Measurements from ENCODE around the gene KCTD10.
"Not testable (repeated sequence)": the region's sequence is repeated elsewhere in the genome, so short reads cannot be mapped to it uniquely, and the experiment has no call there.

KCTD10 gene

DNA sequence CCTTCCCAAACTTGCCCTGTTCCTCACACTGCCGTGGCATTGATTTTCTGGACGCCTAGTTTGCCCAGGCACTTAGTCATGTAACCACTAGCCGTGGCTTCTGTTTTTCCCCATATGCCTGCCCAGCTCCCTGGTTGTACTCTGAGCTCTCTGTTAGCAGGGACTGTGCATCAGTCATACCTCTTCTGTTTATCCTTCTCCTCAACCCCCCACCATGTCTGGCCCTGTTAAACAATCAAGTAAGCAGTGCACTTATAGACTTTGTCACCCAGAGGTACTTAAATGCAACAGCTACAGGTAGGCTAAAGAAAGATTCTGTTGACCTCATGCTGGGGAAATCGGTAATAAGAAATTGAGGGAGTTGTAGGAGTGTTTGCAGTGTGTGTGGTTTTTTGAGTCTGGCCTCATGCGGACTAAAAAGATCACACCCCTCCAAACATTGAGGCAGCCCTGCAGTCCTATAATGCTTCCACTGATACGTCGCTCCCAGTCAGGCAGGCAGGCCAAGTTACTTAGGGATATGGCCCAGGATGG lies 17.3 kb upstream of the KCTD10 start:
- no peak for DNase-seq

DNA sequence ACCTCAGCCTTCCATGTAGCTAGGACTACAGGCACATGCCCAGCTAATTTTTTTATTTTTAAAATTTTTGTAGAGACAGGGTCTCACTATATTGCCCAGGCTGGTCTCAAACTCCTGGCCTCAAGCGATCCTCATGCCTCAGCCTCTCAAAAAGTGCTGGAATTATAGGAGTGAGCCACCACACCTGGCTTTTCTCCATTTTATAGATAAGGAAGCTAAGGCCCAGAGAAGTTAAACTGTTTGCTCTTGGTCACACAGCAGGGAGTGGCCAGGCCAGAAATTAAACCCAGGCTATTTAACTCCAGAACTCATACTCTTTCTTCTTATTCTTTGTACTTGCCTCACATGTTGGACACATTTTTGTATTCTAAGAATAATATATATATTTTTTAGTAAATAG lies 16.8 kb upstream of the KCTD10 start:
- no peak for DNase-seq

DNA sequence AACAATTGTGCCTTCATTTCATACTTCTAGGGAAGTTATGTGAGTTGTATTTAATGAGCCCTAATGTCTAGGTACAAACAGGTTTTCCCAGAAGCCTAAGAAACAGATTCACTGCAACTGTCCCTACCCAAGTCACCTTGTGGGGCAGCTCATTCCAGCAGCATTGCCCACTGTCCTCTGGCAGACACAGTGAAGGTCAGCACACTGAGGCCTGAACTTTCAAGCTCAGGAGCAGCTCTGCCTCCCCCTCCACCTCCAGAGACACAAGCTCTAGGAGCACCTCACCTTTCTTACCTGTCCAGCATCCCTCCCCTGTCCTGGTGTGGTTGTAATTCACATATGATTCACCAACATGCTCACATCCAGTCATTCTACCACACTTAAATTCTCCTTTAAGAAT lies 16.0 kb upstream of the KCTD10 start:
- DNase-seq, result no peak

DNA sequence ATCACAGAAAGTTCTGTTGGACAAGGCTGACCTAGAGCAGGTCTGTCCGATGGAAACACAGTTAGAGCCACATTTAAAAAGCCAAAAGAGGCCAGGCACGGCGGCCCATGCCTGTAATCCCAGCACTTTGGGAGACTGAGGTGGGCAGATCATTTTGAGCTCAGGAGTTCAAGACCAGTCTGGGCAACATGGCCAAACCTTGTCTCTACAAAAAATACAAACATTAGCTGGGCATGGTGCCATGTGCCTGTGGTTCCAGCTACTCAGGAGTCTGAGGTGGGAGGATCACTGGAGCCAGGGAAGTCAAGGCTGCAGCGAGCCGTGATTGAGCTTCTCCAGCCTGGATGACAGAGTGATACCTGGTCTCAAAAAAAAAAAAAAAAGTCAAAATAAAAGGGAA lies 15.3 kb upstream of the KCTD10 start:
- no peak for DNase-seq

DNA sequence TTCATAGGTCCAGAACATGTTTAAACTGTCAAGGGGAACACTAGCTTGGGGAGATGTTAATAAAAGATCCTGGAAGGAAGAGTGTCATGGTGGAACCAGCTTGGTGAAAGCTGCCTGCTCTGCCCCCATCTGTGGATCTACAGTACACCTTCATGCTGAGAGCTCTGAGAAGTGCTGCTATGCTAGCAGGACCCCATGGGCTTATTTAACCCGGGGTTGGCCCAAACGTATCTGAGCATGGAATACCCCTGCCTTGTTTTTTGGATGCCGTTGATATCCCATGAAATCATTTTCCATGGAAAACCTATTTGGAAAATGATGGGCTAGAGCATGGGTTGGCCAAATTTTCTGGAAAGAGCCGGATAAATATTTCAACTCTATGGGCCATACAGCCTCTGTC lies 14.6 kb upstream of the KCTD10 start:
- DNase-seq, result no peak

DNA sequence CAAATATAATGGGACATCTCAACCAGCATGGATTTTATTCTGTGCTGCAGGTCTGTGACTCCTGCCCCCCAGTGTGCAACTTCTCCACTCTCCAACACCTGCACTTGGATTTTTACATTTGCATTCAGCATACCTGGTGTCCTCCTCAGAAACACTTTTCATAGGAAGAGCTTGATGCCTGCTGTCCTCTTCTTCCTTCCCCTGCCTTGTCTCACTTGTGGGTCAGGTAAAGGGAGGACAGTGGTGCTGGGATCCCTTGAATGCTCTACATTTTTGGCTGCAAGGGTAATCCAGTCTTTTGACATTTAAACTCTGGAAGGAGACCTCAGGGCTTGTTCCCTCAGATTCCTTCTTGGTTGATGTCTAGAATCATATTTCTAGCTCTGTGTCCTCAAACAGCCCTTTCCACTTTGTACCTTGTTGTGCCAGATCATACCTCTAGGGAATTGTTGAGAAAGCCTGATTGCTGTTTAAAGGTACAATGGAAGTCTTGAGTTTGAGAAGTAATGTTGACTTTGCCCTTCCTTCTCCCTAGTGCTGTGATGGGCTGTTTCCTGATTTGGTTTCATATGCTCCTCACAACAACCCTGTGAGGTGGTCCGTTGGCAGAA lies 13.0 kb upstream of the KCTD10 start:
- no peak for DNase-seq

DNA sequence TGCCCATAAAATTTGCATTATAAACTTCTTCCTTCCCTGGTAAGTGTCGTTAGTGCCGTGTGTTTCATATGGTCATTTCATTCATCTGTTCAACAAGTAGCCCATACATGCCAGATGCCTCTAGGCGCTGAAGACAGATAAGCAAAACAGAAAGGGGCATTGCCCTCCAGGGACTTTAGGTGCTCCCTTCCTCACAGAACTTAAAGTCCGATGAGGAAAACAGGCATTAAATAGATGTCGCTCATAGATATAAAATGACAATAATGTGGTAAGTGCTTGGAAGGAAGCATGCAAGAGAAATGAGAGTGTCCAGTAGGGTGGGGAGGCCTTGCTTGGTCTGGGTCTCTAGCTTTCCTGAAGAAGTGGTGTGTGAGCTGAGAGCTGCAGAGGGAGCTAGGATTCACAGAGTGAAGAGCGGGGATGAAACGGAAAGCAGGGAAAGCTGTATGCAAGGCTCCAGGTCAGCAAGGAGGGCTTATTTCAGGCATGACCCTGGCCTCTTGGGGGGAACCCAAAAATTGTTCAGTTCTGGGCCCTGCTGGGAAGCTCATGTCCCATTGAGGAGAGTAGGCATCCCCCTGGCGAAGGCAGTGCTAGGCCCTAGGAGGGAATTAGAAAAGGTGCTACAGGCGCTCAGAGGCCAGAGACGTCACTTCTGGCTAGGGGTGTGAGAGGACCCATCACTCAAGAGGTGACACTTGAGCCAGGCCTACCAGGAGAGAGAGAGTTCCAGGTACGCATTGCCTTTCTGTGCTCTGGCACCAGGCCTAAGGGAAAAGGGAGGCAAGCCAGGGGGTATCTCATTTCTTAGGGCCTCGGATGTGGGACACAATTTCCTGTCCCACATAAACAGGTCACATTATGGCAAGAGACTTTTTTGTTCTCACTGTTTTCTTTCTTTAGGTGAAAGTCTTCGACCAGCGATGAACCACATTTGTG lies 12.2 kb upstream of the KCTD10 start:
- no peak for DNase-seq

DNA sequence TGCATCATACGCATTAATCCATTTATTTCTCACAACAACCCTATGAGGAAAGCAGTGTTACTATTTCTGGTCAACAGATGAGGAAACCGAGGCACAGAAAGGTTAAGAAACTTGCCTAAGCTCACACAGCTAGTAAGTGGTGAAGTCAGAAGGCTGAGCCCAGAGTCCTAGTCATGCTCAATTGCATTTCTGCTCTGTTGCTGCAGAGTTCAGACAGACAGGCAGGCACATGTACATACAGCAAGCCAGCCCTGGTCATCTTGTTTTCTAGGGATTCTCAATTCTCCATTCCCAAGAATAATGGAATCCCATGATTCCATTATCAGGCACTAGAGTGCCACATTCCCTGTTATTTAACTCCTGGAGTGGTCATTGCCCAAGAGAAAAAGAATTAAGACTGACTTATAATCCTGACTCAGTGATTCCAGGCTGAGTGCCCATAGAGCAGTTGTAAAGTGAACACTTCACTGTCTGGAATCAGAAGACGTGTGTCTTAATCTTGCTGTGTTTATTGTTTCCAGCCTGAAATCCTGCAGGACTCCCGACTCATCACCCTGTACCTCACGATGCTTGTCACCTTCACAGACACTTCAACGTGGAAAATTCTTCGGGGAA lies 11.1 kb upstream of the KCTD10 start:
- DNase-seq, result no peak

DNA sequence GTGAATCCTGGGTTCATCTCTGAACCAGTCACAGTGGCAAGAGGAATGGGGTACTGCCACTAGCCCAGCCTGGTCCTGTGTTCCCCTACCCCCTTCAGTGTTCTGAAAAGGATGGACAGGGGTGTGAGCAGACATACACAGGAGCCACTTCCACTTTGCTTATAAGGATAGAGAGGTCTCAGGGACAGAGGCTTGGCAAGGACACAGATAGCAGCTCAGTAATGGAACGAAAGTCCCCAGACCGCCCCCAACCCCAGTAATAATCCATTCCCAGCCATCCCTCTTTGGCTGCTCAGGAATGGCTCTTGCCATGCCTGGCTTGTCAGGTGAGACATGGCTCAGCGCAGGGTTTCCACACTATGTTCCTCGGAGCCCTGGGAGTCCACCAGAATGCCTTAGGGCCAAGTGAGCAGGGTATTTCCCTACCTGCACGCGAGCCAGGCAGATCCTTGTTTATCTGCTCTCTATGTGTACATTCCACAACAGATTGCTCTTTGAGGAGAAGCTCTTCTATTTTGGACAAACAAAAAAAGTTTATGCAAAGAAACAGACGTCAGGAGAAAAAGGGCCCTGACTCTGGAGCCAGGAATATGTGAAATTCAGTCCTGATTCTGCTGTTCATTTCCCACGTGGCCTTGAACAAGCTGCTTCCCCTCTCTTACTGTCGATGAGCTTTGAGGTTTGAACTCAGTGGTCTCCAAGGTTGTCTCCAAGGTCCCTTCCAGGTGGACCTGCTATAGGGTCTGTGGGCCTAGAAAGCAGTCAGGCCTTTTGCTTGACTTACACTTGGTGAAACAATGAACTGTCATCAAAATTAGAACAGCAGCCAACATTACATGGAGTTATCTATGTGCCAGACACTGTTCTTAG lies 10.3 kb upstream of the KCTD10 start:
- DNase-seq, result no peak

DNA sequence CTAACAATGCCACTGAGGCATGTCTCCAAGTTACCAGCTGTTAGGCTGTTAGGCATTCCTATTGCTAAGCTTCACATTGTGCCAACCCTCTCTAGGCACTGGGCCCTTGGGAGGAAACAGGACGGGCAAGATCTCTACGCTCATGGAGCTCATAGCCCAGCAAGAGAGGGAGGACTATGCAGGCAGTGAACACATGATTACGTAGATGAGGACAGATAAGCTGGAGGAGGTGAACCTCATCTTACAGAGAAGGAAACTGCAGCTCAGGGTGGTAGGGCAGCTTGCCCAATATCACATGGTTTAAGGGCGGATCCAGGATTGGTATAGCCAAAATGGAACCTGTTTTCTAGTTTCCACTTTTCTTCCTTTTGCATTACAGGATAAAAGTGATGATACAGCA lies 8.1 kb upstream of the KCTD10 start:
- no peak for DNase-seq

DNA sequence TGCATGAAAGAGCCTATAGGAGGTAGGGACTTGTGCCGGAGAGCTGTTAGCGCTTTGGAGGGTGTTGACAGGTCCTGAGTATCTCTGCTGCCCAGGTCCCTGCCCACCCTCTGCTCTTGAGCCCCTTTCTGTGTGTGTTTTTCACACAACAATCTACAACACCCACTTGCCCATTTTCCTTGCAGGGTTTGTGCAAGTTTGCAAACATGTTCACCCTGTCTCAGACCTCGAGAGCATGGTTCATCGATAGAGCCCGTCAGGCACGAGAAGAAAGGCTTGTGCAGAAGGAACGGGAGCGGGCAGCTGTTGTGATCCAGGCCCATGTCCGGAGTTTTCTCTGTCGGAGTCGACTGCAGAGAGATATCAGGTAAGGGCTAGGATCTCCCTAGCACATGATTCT lies 6.2 kb upstream of the KCTD10 start:
- no peak for DNase-seq

DNA sequence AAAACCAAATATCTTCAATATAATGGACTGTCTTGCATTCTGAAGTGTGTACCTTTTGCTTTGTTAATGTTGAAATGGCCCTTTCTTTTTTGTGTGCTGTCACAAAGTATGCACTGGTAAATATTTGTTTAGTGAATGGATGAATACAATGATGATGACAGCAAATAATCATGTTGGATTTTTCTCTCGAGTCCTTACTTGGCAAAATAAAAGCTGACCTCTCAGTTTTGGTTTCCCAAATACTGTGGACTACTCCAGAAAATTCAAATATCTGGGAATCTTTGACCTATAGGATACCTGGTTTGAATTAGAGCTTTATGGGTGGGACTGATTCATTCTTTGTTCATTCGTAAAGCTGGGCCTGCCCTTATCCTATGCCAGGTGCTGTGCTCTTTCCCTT lies 5.8 kb upstream of the KCTD10 start:
- DNase-seq, result no peak

DNA sequence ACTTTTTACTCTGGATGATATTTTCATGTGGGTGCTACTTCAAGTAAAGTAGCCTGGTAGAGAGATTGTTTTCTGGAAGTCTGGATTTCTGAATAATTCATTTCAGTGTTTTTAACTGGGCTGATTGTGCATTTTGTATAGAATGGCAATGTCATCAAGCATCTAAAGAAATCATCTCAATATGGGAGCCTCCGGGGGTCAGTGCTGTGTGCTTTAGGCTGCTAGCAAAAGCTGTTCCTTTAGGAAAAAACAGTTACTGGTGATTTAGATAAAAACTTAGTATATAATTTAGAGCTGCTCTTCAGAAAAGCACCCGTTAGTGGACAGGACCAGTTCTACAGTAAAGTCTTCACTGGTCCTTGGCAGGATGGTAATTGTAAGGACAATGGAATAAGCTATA lies 5.4 kb upstream of the KCTD10 start:
- DNase-seq, result no peak

DNA sequence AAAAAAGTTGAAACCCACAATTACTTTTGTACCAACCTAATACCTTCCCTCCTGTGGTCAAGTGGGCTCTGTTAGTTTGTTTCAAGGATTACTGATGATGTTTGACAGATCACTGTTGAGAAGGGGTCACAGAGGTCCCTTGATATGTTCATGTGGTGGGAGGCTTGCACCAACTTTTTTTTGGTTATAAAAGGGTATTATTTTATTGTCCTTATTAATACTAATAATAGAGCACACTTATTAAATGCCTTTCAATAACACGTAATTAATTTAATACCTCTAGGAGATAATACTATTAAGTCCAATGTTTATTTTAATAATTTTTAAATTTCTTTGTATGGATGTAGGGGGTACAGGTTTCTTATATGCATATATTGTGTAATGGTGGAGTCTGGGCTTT lies 4.8 kb upstream of the KCTD10 start:
- DNase-seq, result no peak

DNA sequence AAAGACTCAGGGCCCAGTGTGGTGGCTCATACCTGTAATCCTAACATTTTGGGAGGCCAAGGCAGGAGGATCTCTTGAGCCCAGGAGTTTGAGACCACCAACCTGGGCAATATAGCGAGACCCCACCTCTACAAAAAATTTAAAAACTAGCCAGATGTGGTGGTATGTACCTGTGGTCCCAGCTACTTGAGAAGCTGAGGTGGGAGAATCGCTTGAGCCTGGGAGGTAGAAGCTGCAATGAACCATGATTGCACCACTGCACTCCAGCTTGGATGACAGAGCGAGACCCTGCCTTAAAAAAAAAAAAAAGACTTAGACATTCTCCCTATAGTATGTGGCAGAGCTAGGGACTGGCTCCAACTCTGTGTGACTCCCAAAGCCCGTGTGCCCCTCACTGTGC lies 3.3 kb upstream of the KCTD10 start:
- no peak for DNase-seq

DNA sequence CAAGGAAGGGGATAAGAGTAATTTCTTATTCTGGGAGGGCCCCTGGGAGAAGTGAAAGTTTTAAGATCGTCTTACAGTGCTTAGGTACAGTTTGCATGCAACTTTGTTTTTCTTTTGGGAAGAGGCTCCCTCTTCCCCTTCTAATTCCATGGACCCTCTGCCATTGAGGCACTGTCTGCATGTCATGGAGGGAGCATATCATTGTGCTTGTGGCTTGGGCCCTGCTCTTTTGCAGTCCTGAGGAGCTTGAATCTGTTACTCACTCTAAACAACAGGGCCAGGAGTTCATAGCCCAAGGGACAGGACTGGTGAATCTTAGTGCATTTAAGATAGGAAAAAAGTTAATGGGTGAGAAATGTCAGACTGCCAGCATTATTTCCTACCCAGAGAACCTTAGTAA lies 2.7 kb upstream of the KCTD10 start:
- no peak for DNase-seq

DNA sequence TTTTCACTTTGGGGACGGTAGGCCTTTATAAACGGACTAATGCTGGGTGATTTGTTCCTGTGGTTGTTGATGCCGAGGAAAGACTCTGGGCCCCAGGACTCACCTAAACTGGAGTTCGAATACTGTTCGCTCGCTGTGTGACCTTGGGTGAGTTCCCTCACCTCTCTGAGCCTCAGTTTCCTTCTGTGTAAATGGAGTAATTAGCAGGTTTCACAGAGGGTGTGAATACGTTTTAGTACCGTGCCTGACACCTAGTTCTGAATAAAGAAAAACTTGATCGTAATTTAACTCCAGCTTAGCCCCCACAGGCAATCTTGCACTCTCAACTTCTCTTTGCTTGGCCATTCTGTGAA lies 839 bp upstream of the KCTD10 start:
- DNase-seq, result no peak

DNA sequence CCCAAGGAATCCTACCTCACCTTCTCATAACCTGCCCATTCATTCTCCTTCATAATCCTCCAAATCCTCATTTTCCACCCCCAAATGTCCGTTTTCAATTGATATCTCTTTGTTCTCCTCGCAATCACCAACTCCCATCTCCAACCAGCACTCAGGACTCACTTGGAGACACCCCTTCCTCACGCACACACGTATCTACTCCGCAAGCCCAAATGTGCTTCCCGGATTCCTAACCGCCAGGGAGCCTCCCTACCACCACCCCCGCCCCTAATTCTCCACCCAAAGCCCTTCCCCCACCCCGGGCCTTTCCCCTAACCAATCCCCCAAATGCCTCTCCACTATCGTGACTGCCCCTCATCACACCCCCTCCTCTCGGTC lies 304 bp downstream of the KCTD10 start:
- no peak for DNase-seq

DNA sequence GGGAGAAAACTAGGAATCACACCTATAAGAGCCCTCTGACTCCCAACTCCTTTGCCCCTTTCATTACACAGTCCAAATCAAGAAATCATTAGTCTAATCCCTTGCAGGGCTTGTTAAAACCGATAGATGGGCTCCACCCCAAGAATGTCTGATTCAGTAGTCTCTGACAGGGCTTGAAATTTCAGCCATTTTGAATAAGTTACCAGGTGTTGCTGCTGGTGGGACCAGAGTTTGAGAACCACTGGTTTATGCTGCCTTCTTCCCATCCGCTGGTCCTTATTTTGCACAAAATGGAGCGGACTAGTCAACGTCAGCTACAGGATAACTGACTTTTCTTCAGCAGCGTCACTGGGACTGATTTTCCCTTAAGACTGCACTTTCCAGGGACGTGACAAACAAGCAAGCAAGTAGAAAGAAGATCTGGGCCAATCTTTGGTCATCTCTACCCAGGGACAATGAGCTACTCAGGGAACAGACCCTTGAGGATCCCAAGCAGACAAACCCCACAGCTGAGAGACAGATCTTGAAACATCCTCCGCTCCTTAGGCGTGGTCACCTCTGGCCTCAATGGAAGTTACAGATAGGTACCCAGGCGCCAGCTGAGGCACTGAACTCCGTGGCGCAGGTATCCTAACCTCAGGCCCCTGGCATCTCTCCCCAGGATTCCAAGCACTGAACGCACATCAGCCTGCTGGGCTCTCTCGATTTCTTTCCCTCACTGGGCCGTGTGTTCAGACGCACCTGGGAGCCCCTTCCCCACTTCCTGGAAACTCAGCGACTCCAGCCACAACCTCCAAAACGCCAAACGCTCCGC lies 900 bp downstream of the KCTD10 start:
- DNase-seq, result no peak

DNA sequence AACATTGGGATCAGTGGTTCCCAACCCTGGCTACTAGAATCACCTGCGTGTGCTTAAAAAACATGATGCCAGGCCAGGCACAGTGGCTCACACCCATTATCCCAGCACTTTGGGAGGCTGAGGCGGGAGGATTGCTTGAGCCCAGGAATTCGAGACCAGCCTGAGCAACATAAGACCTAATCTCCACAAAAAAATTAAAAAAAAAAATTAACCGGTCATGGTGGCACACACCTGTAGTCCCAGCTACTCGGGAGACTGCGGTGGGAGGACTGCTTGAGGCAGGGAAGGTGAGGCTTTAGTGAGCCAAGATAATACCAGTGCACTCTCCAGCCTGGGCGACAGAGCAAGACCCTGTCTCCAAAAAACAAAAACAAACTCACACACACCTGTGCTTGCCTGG lies 2.0 kb downstream of the KCTD10 start:
- DNase-seq, result no peak

DNA sequence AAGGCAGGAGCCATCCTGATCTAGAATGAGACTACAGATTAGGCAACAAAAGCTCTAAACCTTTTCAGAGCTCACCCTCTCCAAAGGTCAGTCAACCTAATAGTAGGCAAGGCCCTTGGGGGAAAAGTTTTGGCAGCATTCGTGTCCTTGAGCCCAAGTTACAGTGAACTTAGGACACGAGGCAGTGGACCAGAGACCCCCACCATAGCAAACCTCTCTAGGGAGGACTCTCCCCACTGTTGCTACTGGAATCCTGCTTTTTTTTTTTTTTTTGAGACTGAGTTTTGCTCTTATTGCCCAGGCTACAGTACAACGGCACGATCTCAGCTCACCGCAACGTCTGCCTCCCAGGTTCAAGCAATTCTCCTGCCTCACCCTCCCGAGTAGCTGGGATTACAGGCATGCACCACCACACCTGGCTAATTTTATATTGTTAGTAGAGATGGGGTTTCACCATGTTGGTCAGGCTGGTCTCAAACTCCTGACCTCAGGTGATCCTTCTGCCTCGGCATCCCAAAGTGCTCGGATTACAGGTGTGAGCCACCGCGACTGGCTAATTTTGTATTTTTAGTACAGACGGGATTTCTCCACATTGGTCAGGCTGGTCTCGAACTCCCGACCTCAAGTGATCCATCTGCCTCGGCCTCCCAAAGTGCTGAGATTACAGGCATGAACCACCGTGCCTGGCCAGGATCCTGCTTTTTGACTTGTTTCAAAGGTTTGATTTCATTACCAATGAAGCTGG lies 3.4 kb downstream of the KCTD10 start:
- not testable (repeated sequence) for DNase-seq

Measured in activated CD4-positive, CD25-positive, alpha-beta regulatory T cell (primary cell).